HepG2 (cell line): ENCODE measurements around the gene EVL. TPM values are rescaled to one million over a fixed set of nuclear protein-coding genes. Genes with fewer than 3 reads are reported as not detected.

Experiments
- ARID5B ChIP-seq: IDR thresholded peaks from 2 replicates; pipeline ENCODE4 v1.4.0; 2020; ENCODE audit warnings: mild to moderate bottlenecking, missing genetic modification reagents
- FUBP1 ChIP-seq: sonication (generic); formaldehyde crosslinking; IDR thresholded peaks from 2 replicates; pipeline ENCODE4 v1.5.1; 2020; ENCODE audit warnings: missing genetic modification reagents, mild to moderate bottlenecking, borderline replicate concordance
- GABPA ChIP-seq, 2 experiments: IDR thresholded peaks; 2 replicates each; pipeline ENCODE4 v1.6.1; 2011 to 2016; ENCODE audit warnings: low read depth in 2 of 2, low read length in 1 of 2, missing biosample characterization in 1 of 2, missing genetic modification characterization in 1 of 2
- HNRNPH1 ChIP-seq: fragments of 200-400 bp; formaldehyde crosslinking; optimal IDR thresholded peaks from 2 replicates; pipeline ENCODE3; 2017; ENCODE audit warnings: mild to moderate bottlenecking, low read depth, low read length
- IRF2 ChIP-seq: IDR thresholded peaks from 2 replicates; pipeline ENCODE4 v1.6.1; 2018; ENCODE audit warnings: missing genetic modification reagents, missing compliant biosample characterization
- MLLT10 ChIP-seq: sonication (generic); formaldehyde crosslinking; IDR thresholded peaks from 2 replicates; pipeline ENCODE4 v1.4.0; 2020; ENCODE audit warnings: missing genetic modification reagents
- MTA1 ChIP-seq: sonication (generic); formaldehyde crosslinking; IDR thresholded peaks from 2 replicates; pipeline ENCODE4 v1.4.0; 2020; ENCODE audit warnings: missing genetic modification reagents, mild to moderate bottlenecking, borderline replicate concordance
- REPIN1 ChIP-seq: sonication (generic); formaldehyde crosslinking; IDR thresholded peaks from 2 replicates; pipeline ENCODE4 v1.8.0; 2022; ENCODE audit warnings: missing genetic modification reagents, low read depth, mild to moderate bottlenecking, borderline replicate concordance
- SAP130 ChIP-seq: IDR thresholded peaks from 2 replicates; pipeline ENCODE4 v1.6.1; 2016; ENCODE audit warnings: low read depth
- ZBTB7B ChIP-seq: sonication (generic); formaldehyde crosslinking; IDR thresholded peaks from 2 replicates; pipeline ENCODE4 v1.4.0; 2020; ENCODE audit warnings: missing genetic modification reagents
- ZFP1 ChIP-seq: IDR thresholded peaks from 2 replicates; pipeline ENCODE4 v1.6.1; 2016
- ZNF430 ChIP-seq: sonication (generic); formaldehyde crosslinking; IDR thresholded peaks from 2 replicates; pipeline ENCODE4 v1.9.0; 2021; ENCODE audit warnings: mild to moderate bottlenecking, missing genetic modification reagents
- ZNF784 ChIP-seq: sonication (generic); formaldehyde crosslinking; IDR thresholded peaks from 2 replicates; pipeline ENCODE4 v1.5.1; 2020; ENCODE audit warnings: missing genetic modification reagents, mild to moderate bottlenecking, borderline replicate concordance
- polyA plus RNA-seq, 8 experiments: library from polyadenylated mRNA; depleted of rRNA in 3 of 8; stranded (reverse) in 7 of 8; unstranded in 1 of 8; fragments of >200 nt; fragmentation: Illumina TruSeq in 4 of 8; extraction: Trizol in 4 of 8; gene quantifications; 2 replicates each; pipeline versions ENCODE4 v1.2.1 to v1.2.3, GENCODE V29; 2011 to 2016; ENCODE audit warnings: low read depth in 4 of 8, missing spikeins in 1 of 8, mixed read lengths in 1 of 8; ENCODE audit not compliant: insufficient read depth in 1 of 8
- total RNA-seq, 5 experiments: library from RNA; depleted of rRNA; stranded (reverse); fragments of >200 nt; fragmentation: Illumina TruSeq; extraction: Trizol; gene quantifications; 2 replicates each; pipeline ENCODE4 v1.2.3, GENCODE V29; 2016; ENCODE audit warnings: low read depth in 1 of 5
- TF ChIP-seq, protein P1 (sequence below): sonication (generic); formaldehyde crosslinking; IDR thresholded peaks from 2 replicates; pipeline ENCODE4 v1.5.0; 2020; ENCODE audit warnings: mild to moderate bottlenecking, missing genetic modification reagents, borderline replicate concordance
- TF ChIP-seq, protein P2 (sequence below): fragments of 450-650 bp; IDR thresholded peaks from 2 replicates; pipeline ENCODE4 v1.6.1; 2017; ENCODE audit warnings: mild to moderate bottlenecking

Gene EVL
- total and polyA plus RNA-seq, 2 of the 13 experiments (the other 11 are each of a cell fraction or from before 2014, with no cell fraction given) = 15.1 to 31.2 TPM

GRCh38 chr14:100140452-100141078, 75.3 kb downstream of the EVL start (continued):
- no peak for TF ChIP-seq ZNF784 (CRISPR knock-in tag)
- no peak for TF ChIP-seq ZNF430 (CRISPR knock-in tag)
- TF ChIP-seq ZFP1 (CRISPR knock-in tag) = no peak
- TF ChIP-seq, protein P1, sequence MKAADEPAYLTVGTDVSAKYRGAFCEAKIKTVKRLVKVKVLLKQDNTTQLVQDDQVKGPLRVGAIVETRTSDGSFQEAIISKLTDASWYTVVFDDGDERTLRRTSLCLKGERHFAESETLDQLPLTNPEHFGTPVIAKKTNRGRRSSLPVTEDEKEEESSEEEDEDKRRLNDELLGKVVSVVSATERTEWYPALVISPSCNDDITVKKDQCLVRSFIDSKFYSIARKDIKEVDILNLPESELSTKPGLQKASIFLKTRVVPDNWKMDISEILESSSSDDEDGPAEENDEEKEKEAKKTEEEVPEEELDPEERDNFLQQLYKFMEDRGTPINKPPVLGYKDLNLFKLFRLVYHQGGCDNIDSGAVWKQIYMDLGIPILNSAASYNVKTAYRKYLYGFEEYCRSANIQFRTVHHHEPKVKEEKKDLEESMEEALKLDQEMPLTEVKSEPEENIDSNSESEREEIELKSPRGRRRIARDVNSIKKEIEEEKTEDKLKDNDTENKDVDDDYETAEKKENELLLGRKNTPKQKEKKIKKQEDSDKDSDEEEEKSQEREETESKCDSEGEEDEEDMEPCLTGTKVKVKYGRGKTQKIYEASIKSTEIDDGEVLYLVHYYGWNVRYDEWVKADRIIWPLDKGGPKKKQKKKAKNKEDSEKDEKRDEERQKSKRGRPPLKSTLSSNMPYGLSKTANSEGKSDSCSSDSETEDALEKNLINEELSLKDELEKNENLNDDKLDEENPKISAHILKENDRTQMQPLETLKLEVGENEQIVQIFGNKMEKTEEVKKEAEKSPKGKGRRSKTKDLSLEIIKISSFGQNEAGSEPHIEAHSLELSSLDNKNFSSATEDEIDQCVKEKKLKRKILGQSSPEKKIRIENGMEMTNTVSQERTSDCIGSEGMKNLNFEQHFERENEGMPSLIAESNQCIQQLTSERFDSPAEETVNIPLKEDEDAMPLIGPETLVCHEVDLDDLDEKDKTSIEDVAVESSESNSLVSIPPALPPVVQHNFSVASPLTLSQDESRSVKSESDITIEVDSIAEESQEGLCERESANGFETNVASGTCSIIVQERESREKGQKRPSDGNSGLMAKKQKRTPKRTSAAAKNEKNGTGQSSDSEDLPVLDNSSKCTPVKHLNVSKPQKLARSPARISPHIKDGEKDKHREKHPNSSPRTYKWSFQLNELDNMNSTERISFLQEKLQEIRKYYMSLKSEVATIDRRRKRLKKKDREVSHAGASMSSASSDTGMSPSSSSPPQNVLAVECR (CRISPR knock-in tag) = peak; percentile 48; the same call in 1 of the 2 replicates
- 0 out of 2 replicates have a peak, but pooled peaks have one; percentile 38 for TF ChIP-seq MTA1 (CRISPR knock-in tag)
- TF ChIP-seq IRF2 (CRISPR knock-in tag) = 0 out of 2 replicates have a peak, but pooled peaks have one; percentile 22
- no peak for TF ChIP-seq GABPA (IDR thresholded peaks at IDR 0.05; ENCODE audit: low read depth, low read length)
- no peak for TF ChIP-seq GABPA (CRISPR knock-in tag; IDR thresholded peaks at IDR 0.05; ENCODE audit: low read depth)
- TF ChIP-seq MLLT10 = no peak
- TF ChIP-seq ARID5B (CRISPR knock-in tag) = no peak
- TF ChIP-seq HNRNPH1 = no peak
- TF ChIP-seq ZBTB7B (CRISPR knock-in tag) = peak; percentile 59
- peak; percentile 68; the same call in 1 of the 2 replicates for TF ChIP-seq SAP130 (CRISPR knock-in tag)
- TF ChIP-seq, protein P2, sequence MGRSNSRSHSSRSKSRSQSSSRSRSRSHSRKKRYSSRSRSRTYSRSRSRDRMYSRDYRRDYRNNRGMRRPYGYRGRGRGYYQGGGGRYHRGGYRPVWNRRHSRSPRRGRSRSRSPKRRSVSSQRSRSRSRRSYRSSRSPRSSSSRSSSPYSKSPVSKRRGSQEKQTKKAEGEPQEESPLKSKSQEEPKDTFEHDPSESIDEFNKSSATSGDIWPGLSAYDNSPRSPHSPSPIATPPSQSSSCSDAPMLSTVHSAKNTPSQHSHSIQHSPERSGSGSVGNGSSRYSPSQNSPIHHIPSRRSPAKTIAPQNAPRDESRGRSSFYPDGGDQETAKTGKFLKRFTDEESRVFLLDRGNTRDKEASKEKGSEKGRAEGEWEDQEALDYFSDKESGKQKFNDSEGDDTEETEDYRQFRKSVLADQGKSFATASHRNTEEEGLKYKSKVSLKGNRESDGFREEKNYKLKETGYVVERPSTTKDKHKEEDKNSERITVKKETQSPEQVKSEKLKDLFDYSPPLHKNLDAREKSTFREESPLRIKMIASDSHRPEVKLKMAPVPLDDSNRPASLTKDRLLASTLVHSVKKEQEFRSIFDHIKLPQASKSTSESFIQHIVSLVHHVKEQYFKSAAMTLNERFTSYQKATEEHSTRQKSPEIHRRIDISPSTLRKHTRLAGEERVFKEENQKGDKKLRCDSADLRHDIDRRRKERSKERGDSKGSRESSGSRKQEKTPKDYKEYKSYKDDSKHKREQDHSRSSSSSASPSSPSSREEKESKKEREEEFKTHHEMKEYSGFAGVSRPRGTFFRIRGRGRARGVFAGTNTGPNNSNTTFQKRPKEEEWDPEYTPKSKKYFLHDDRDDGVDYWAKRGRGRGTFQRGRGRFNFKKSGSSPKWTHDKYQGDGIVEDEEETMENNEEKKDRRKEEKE = no peak
- no peak for TF ChIP-seq FUBP1
- peak; percentile 66; the same call in 1 of the 2 replicates for TF ChIP-seq REPIN1
